ENCODE measurements around the gene MPEG1. TPM values are rescaled to one million over a fixed set of nuclear protein-coding genes. Genes with fewer than 3 reads are reported as not detected.

MPEG1 gene
- total and polyA plus RNA-seq, 3 donors from 2014 or later: 0.87 to 12.1 (median 3.8) TPM

DNA sequence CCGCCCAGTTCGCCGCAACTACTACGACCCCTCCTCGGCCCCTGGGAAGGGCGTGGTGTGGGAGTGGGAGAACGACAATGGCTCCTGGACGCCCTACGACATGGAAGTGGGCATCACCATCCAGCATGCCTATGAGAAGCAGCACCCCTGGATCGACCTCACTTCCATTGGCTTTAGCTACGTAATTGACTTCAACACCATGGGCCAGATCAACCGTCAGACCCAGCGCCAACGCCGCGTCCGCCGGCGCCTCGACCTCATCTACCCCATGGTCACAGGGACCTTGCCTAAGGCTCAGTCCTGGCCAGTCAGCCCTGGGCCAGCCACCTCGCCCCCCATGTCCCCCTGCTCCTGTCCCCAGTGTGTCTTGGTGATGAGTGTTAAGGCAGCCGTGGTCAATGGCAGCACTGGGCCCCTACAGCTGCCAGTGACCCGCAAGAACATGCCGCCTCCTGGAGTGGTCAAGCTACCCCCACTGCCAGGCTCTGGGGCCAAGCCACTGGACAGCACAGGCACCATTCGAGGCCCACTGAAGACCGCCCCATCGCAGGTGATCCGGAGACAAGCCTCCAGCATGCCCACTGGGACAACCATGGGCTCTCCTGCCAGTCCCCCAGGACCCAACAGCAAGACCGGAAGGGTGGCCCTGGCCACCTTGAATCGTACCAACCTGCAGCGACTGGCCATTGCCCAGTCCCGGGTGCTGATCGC lies 30.8 kb downstream of the MPEG1 start:
- H3K4me1 ChIP-seq: peaks cover 13% of the 10 kb centered on the region
- TF ChIP-seq, protein P1, sequence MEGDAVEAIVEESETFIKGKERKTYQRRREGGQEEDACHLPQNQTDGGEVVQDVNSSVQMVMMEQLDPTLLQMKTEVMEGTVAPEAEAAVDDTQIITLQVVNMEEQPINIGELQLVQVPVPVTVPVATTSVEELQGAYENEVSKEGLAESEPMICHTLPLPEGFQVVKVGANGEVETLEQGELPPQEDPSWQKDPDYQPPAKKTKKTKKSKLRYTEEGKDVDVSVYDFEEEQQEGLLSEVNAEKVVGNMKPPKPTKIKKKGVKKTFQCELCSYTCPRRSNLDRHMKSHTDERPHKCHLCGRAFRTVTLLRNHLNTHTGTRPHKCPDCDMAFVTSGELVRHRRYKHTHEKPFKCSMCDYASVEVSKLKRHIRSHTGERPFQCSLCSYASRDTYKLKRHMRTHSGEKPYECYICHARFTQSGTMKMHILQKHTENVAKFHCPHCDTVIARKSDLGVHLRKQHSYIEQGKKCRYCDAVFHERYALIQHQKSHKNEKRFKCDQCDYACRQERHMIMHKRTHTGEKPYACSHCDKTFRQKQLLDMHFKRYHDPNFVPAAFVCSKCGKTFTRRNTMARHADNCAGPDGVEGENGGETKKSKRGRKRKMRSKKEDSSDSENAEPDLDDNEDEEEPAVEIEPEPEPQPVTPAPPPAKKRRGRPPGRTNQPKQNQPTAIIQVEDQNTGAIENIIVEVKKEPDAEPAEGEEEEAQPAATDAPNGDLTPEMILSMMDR (IDR thresholded peaks at IDR 0.05): no peak
- TF ChIP-seq POLR2A (IDR thresholded peaks at IDR 0.05): no peak
- intact Hi-C loops (cut with DNase I; ENCODE audit: low total_unique reads): no loop called here
- H3K27ac ChIP-seq: no peak overlapping the region
- DNase-seq: no peak
- WGBS, 2 donors: 95 to 96% methylated on average over 31 to 33 of the region's 33 CpGs
- no peaks in the 10 kb centered on the region for H3K27me3 ChIP-seq
- H3K4me3 ChIP-seq: no peak overlapping the region
- H3K36me3 ChIP-seq (ENCODE audit: low read depth, missing control alignments): no peaks in the 10 kb centered on the region
- no peaks in the 10 kb centered on the region for H3K9me3 ChIP-seq

- no peaks in the 10 kb centered on the region for H3K27me3 ChIP-seq
- no peak for DNase-seq
- TF ChIP-seq, protein P1 (IDR thresholded peaks at IDR 0.05): no peak
- no peak for TF ChIP-seq POLR2A (IDR thresholded peaks at IDR 0.05)
- intact Hi-C loops (cut with DNase I; ENCODE audit: low total_unique reads): no loop called here
- no peaks in the 10 kb centered on the region for H3K9me3 ChIP-seq
- 89 to 100% methylated on average over 2 of the region's 2 CpGs for WGBS, 2 donors
- H3K27ac ChIP-seq: no peak overlapping the region
- H3K4me1 ChIP-seq: peaks cover 13% of the 10 kb centered on the region
- no peaks in the 10 kb centered on the region for H3K36me3 ChIP-seq (ENCODE audit: low read depth, missing control alignments)
- no peak overlapping the region for H3K4me3 ChIP-seq
These were observed 31.8 kb downstream of the MPEG1 start for GRCh38 chr11:59180907-59181306.

DNA sequence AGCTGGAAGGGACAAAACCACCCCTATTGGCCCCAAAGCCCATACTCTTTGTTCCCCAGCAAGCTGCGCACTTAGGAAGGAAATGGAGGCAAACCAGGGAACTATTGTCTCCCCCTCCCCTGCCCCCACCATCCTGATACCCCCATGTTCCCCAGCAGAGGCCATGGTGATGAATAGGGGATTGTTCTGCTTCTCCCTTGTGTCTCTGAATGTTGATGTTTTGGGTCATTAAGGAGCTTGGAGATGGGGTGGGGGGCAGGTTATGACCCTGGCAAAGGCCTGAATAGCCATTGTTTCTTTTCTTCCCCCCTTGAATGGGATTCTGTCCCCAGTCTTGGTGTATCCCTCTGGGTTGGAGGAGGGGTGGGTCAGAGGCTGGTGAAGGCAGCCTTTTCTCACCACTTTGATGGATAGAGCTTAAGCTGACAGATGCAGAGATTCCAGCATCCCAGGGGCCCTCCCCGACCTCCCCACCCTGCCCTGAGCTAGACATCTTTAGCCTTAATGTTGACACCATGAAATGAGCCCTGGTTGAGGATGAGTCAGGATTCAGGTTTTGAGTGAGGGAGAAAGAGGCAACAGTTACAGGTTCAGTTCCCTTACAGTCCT lies 32.5 kb downstream of the MPEG1 start:
- H3K36me3 ChIP-seq (ENCODE audit: low read depth, missing control alignments): no peaks in the 10 kb centered on the region
- H3K9me3 ChIP-seq: no peaks in the 10 kb centered on the region
- no peak for DNase-seq
- H3K4me3 ChIP-seq: no peak overlapping the region
- no peaks in the 10 kb centered on the region for H3K27me3 ChIP-seq
- no peak for TF ChIP-seq POLR2A (IDR thresholded peaks at IDR 0.05)
- TF ChIP-seq, protein P1 (IDR thresholded peaks at IDR 0.05): no peak
- intact Hi-C loops (cut with DNase I; ENCODE audit: low total_unique reads): no loop called here
- H3K27ac ChIP-seq: no peak overlapping the region
- H3K4me1 ChIP-seq: peaks cover 15% of the 10 kb centered on the region
- WGBS, 2 donors: 95% methylated on average over 2 of the region's 2 CpGs

DNA sequence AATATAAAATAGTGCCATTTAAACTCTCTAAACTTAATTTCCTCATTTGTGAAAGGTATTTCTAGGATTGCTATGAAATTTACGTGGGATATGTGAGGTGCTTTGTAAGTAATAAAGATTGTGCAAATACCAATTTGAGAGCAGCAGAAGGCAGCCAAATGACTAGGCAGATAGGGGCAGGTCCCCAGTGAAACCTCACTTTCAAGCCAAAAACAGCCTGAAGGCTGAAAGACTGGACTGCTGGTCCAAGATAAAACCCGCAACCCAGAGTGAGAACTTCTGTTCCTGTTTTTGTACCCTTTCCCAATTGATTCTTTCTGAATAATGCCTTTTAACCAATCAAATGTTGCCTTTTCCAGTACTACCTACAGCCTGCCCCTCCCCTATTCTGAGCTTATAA lies 33.6 kb downstream of the MPEG1 start:
- TF ChIP-seq, protein P1 (IDR thresholded peaks at IDR 0.05): no peak
- no peak for TF ChIP-seq POLR2A (IDR thresholded peaks at IDR 0.05)
- intact Hi-C loops (cut with DNase I; ENCODE audit: low total_unique reads): loop anchor here (10.0 kb wide), 1 partner anchor 106 kb away; no protein-coding TSS in a partner anchor
- no peaks in the 10 kb centered on the region for H3K27me3 ChIP-seq
- peaks cover 15% of the 10 kb centered on the region for H3K4me1 ChIP-seq
- H3K36me3 ChIP-seq (ENCODE audit: low read depth, missing control alignments): no peaks in the 10 kb centered on the region
- DNase-seq: no peak
- no peak overlapping the region for H3K27ac ChIP-seq
- no peak overlapping the region for H3K4me3 ChIP-seq
- H3K9me3 ChIP-seq: no peaks in the 10 kb centered on the region
- WGBS, 2 donors: 88 to 92% methylated on average over 2 of the region's 2 CpGs

Data from testis (tissue), 3 donors.